Stimulated activated CD8-positive, alpha-beta memory T cell treated with anti-CD3 and anti-CD28 coated beads, Interleukin-7, amount 100 ng/mL, for 4 hours (primary cell): ENCODE results near the gene RSPO1.
"Not testable (repeated sequence)": the region's sequence is repeated elsewhere in the genome, so short reads cannot be mapped to it uniquely, and the experiment has no call there.

ENCODE experiments used
- DNase-seq, 2 donors: peaks; one replicate each; pipeline ENCODE4 v3.0.0-alpha.2; 2020; ENCODE audit warnings: low read depth in 2 of 2

Gene RSPO1

DNA sequence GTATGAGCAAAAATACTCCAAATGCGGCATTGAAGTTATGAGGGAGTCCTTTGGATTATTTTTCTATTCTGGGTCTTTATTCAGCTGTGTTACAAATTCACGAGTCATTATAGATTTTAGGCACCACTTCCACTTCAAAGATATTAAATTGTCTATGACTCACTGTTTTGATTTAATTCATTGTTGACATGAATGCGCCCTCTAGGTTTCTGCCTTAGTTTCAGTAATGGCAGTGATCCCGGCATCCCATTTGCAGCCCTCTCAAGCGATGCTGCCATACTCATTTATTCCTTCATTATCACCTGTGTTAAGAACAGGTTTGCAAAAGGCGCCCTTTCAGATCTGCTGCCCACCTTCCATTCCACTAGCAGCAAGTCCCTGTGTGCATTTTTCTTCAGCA, 14.0 kb downstream of the RSPO1 start:
- DNase-seq: no peak

DNA sequence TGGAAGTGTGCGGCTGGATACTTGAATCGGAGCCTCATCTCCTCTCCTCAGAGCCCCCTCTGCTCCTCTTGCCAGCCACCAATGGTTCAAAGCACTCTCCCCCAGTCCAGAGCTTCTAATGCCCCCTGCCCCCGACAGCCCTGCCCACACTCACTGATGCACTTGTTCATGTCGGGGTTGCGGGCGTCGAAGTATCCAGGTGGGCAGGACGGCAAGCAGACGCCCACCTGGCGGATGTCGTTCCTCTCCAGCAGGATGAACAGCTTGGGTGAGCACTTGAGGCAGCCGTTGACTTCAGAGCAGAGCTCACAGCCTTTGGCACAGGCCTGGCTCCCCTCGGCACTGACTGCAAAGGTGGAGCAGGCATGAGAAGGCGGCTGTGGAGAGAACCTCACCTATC, 18.4 kb downstream of the RSPO1 start:
- no peak for DNase-seq

DNA sequence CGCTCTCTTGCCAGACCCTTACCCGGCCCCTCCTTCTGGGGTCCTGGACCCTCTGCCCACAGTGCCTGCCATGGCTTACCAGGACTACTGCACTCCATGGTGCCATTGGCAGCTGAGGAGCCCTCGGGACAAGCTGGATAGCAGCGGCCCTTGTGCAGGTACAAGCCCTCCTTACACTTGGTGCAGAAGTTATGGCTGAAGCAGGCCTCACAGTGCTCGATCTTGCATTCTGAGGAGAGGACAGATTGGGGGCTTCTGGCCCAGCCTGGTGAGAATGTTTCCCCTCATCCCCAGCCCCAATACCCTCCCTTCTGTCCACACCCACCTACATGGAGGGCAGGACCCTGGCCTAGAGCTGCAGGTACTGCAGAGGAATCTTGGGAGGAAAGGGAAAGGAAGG, 20.6 kb downstream of the RSPO1 start:
- no peak for DNase-seq

DNA sequence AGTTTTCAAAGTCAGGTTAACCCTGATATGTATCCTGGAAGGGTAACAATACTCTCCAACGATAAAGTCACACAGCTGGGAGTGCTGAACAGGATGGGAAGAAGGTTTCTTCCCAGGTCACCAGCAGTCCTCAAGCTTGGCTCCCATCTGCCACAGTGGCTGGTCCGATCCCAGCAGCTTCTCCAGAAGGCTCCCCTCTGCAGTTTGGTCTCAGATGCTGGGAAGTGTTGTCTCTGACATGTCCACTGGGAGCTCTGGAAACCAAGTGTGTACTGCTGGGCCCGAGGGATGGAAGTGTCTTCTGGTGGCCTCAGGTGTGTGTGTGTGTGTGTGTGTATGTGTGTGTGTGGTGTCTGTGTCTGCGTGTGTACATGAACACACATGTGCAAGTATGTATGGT, 22.5 kb downstream of the RSPO1 start:
- DNase-seq: no peak

DNA sequence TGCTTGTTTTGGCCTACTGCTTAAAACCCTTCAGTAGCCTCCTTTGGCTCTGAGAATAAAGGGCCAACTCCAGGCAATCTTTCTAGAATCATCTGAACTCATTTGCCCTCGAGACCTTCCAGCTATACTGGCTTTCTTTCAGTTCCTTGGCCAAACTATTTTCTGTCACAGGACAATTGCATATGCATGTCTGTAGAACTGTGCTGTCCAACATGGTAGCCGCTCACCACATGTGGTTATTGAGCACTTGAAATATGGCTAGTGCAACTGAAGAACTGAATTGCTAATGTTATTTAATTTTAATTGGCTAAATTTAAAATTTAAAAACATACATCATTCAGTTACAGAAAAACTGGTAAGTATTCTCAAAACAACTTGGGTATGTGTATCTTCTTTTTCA, 24.7 kb downstream of the RSPO1 start:
- DNase-seq: no peak

GRCh38 chr1:37609002-37609401, 25.7 kb downstream of the RSPO1 start:
- DNase-seq: no peak

- DNase-seq: no peak
Measured at GRCh38 chr1:37606481-37607263, 28.0 kb downstream of the RSPO1 start.

DNA sequence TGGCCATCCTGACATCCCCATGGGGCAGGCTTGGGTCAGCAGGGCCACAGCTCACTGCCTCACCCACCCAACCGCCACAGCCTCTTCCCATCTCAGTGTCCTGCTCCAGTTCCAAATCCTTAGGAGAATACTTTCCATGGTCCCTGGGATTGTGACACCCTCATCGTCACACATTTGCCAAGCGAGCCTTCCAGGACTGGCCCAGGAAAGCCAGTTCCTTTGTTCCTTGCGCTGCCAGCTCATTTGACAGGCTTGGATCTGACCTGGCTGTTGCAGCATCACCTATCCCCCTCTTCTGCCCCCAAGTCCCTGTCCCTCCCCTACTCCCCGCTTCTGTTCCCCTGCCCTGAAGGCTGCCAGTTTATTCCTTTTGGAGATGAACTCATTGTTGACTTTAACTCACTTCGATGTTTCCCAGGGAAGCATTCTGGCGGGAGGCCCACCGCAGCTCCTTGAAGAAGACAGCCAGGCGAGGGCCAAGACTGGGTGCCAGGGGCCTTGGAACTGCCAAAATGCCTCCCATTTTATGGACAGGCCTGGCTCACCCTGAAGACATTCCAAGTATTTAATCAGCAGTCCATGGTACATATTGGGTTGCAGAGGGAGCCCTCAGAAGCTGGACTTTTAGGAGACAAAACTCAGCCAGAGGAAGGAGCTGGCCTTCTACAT, 28.8 kb downstream of the RSPO1 start:
- no peak for DNase-seq

GRCh38 chr1:37605061-37605650, 29.5 kb downstream of the RSPO1 start:
- DNase-seq: no peak

DNA sequence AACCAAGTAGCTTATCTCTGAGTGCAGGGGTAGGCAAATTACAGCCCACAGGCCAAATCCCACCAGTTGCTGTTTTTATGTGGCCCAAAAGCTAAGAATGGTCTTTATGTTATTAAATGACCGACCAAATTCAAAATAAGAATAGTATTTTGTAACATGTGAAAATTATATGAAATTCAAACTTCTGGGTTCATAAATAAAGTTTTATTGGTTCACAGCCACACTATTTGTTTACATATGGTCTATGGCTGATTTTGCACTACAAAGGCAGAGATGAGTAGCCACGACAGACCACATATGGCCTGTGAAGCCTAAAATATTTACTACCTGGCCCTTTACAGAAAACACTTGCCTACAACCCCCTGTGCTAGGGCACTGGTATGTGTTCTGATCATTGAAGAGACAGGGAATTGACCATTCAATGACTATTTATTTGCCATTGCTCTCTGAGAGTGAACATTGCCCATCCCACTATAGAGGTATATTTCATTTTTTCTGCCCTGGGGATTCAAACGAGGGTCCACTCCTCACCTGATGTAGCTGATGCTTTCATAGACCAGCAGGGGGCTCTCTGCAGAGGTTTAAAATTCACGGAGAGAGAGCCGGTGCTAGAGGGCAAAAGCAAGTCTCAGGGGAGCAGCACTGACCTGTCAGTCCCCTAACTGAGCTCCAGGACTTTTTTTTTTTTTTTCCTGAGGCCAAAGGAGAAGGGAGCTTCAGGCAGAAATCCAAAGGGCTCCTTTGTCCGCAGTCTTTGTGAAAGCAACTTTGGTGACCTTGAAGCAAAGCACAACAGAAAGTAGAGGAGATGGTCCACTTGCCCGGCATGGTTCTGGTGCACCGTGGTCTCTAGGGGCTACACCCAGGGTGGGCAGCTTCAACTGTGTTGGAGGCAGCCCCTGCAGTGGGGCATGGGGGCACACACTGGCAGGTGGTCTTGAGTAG, 31.7 kb downstream of the RSPO1 start:
- DNase-seq: peak in 1 of 2 donors; percentile 9

GRCh38 chr1:37601441-37601840, 33.3 kb downstream of the RSPO1 start:
- DNase-seq: no peak

GRCh38 chr1:37599940-37600339, 34.8 kb downstream of the RSPO1 start:
- no peak for DNase-seq

GRCh38 chr1:37596182-37596667, 38.5 kb downstream of the RSPO1 start:
- no peak for DNase-seq

DNA sequence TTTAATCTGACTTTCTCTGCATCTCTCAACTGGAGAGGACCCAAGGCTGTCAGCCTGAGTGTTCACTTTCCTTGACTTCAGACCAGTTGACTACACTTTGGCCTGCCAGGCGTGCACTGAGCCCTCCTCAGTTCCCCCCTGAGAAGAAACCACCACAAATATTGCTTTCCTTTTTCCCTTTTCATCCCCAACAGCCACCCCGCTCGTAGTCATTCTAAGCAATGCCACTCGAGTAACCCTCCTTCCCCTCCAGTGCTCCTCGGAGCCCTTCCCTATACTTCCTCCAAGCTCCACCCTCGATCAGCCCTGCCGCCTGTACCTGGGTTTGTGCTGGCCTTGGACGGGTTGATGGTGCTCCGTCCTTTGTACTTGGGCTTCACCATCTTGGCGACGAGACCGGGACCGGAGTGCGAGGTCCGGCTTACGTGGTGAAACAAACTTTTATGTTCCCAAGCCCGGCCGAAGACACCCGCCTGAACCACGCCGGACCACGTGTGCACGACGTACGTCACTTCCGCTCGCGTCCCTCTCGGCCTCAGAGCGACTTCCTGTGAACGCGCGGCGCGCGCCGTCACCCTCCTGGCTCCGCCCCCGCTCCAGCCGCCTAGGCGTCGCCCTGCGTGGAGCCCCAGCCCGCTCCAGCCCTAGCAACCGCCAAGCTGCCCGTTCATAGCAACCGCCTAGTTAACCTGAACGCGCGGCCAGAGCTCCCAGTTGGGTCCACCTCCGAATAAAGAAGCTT, 39.1 kb downstream of the RSPO1 start, which contains the start of gene GNL2:
GNL2 (minus strand) TSS at position 498 of the 742 bp plus-strand sequence; CDS start at position 383, 115 bp downstream.
- DNase-seq: peak; percentile 89 to 95

- DNase-seq: no peak
Measured at GRCh38 chr1:37593726-37594125, 41.0 kb downstream of the RSPO1 start.

- DNase-seq: no peak
Measured at GRCh38 chr1:37588939-37589338, 45.8 kb downstream of the RSPO1 start.

DNA sequence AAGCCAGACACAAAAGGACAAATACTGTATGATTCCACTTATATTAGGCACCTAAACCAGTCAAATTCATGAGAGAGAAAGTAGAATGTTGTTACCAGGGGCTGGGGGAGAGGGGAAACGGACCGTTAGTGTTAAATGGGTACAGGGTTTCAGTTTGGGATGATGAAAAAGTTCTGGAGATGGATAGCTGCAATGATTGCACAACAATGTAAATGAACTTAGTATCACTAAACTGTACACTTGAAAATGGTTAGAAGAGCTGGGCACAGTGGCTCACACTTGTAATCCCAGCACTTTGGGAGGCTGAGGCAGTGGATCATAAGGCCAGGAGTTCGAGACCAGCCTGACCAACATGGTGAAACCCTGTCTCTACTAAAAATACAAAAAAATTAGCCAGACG, 50.1 kb downstream of the RSPO1 start:
- DNase-seq: not testable (repeated sequence)

GRCh38 chr1:37575692-37576091, 59.0 kb downstream of the RSPO1 start:
- no peak for DNase-seq

DNA sequence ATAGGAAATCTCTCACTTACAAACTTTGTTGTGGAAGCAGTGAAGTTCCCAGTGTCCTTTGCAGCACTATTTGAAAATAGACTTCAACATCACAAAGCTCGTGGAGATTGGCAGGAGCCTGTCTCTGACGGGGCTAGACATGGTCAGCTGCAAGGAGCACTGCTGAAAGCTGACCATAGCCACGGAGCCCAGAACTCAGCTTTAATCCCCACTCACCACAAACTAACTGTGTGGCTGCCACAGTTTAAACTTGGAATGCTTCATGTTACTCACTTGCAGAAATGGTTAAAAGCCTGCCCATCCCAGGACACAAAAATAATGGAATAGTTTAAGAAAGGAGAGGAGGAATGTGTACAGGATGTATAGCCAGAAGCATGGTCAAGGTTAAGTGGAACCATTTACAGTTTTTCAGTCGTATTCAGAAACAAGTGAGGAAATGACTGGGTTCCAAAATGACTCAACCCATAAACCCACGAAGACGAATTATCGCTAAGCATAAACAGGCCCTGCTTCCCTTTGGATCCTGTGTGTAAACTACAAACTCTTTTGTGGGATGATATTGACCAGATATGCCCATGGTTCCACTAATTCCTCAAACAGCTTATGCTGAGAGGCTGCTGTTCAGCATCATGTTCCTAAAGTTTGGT, 59.7 kb downstream of the RSPO1 start:
- DNase-seq: no peak
